ENCODE measurements around the gene BLM. TPM values are rescaled to one million over a fixed set of nuclear protein-coding genes. Genes with fewer than 3 reads are reported as not detected.

The BLM gene
- total and polyA plus RNA-seq, 2 of the 4 experiments (the other 2 are of a cell fraction): 2.5 to 6.5 TPM

- Histone ChIP-seq H3K9ac (ENCODE audit: low read depth, low read length) (no peak overlapping the region), H3K27me3 (ENCODE audit: control insufficient read depth, insufficient read depth, low read length) (no peaks in the 10 kb centered on the region), H2AK5ac (ENCODE audit: low read depth, low read length) (no peak overlapping the region), H2BK5ac (ENCODE audit: low read depth, low read length, poor library complexity, severe bottlenecking) (no peak overlapping the region), H4K5ac (ENCODE audit: low read depth, low read length) (no peak overlapping the region), H3K4me3 (ENCODE audit: insufficient read depth, low read depth, low read length) (no peak overlapping the region), H3K14ac (replicated peaks; ENCODE audit: low read depth, low read length) (no peak overlapping the region), H4K91ac (ENCODE audit: insufficient read depth, low read depth, low read length) (no peak overlapping the region), H2AK9ac (replicated peaks; ENCODE audit: low read depth, low read length, poor library complexity) (no peak overlapping the region), H3K9me1 (ENCODE audit: insufficient read depth, low read length) (no peaks in the 10 kb centered on the region), H2BK20ac (ENCODE audit: low read depth, low read length) (no peak overlapping the region), H3K23ac (ENCODE audit: low read depth, low read length) (no peak overlapping the region), H3K18ac (ENCODE audit: low read depth, low read length) (no peak overlapping the region), H3K79me1 (ENCODE audit: low read depth in 1 of 2, low read length in 2 of 2) (no peaks in the 10 kb centered on the region), H3K4me2 (ENCODE audit: low read depth, low read length) (peak overlapping the region; percentile 8; the same call in 1 of the 2 replicates), H3K27ac (ENCODE audit: insufficient read depth, low read length) (no peak overlapping the region), H3K4ac (ENCODE audit: low read depth, low read length) (no peak overlapping the region), H3K36me3 (ENCODE audit: control insufficient read depth, insufficient read depth, low read length) (no peaks in the 10 kb centered on the region), H3K56ac (ENCODE audit: extremely low read depth, insufficient read depth, low read length) (no peak overlapping the region), H2BK120ac (ENCODE audit: low read depth, low read length) (no peak overlapping the region), H2BK15ac (ENCODE audit: low read depth, low read length) (no peak overlapping the region), H3K9me3 (ENCODE audit: control insufficient read depth, insufficient read depth, low read length) (no peaks in the 10 kb centered on the region), H3K4me1 (ENCODE audit: control insufficient read depth, insufficient read depth, low read length) (peaks cover 2% of the 10 kb centered on the region), H4K20me1 (ENCODE audit: insufficient read depth, low read length) (no peaks in the 10 kb centered on the region), H2AFZ (replicated peaks; ENCODE audit: low read length, poor library complexity) (no peak overlapping the region), H4K8ac (ENCODE audit: low read depth in 2 of 2, low read length in 2 of 2) (no peak overlapping the region)
- in situ Hi-C loops (cut with MboI; ENCODE audit: low sequenced_read_pairs) (no loop called here), dilution Hi-C loops (cut with HindIII; ENCODE audit: low sequenced_read_pairs, unreplicated experiment) (no loop called here), intact Hi-C loops (cut with micrococcal nuclease) (no loop called here)
- DNase-seq (peak; percentile 68), ATAC-seq (ENCODE audit: low read depth) (peak; percentile 79)
- ChIA-PET CTCF (interaction anchor here (1.8 kb wide), 1 partner anchor 14 kb away, joined by 4 read pairs; no protein-coding TSS in a partner anchor), POLR2A (ENCODE audit: unreplicated experiment) (no interaction called here)
- 76% methylated on average over 5 of the region's 6 CpGs; no CpG with 5 or more reads in 1 of the 2 experiments for WGBS, 2 experiments (ENCODE audit: extremely low coverage in 2 of 2, insufficient read length in 1 of 2)
- TF ChIP-seq USF2 (IDR thresholded peaks at IDR 0.05; ENCODE audit: low read depth, low read length) (peak; percentile 53; the same call in 1 of the 2 replicates), CEBPB (IDR thresholded peaks at IDR 0.05; ENCODE audit: low read depth, low read length) (peak; percentile 82), CTCF (conservative IDR thresholded peaks at IDR 0.05; ENCODE audit: low read depth, low read length) (no peak), NFE2L2 (IDR thresholded peaks at IDR 0.05; ENCODE audit: low read depth, low read length) (no peak), RFX5 (IDR thresholded peaks at IDR 0.05; ENCODE audit: low read depth, low read length) (no peak), BHLHE40 (IDR thresholded peaks at IDR 0.05; ENCODE audit: low read depth, low read length) (peak; percentile 86)
- BruUV-seq (replicated peaks): no TSS peak
These were observed 45.0 kb downstream of the BLM start for GRCh38 chr15:90762109-90762508.
